OCI-M2 (cell line): ENCODE data around the gene PIPOX.

ENCODE experiments used
- DNase-seq: peaks from one replicate; lab custom pipeline; 2025; ENCODE audit not compliant: unreplicated experiment; lab: John Stamatoyannopoulos, UW

PIPOX gene

GRCh38 chr17:29018788-29019474, 24.0 kb upstream of the PIPOX start:
- no peak for DNase-seq

GRCh38 chr17:29019475-29020181, 23.3 kb upstream of the PIPOX start:
- DNase-seq, result no peak

GRCh38 chr17:29020576-29020975, 22.4 kb upstream of the PIPOX start:
- DNase-seq, result no peak

- no peak for DNase-seq
Observed at GRCh38 chr17:29021226-29021625, 21.7 kb upstream of the PIPOX start.

- no peak for DNase-seq
Observed at GRCh38 chr17:29022074-29022473, 20.9 kb upstream of the PIPOX start.

GRCh38 chr17:29024316-29024952, 18.5 kb upstream of the PIPOX start:
- no peak for DNase-seq

- no peak for DNase-seq
Observed at GRCh38 chr17:29031488-29031887, 11.5 kb upstream of the PIPOX start.

GRCh38 chr17:29032013-29032856, 10.7 kb upstream of the PIPOX start:
- no peak for DNase-seq

- no peak for DNase-seq
Observed at GRCh38 chr17:29032857-29033197, 10.1 kb upstream of the PIPOX start.

GRCh38 chr17:29034510-29034909, 8.4 kb upstream of the PIPOX start:
- no peak for DNase-seq

- DNase-seq, result no peak
Observed at GRCh38 chr17:29036584-29036983, 6.4 kb upstream of the PIPOX start.

GRCh38 chr17:29037739-29038084, 5.2 kb upstream of the PIPOX start:
- DNase-seq, result no peak

- no peak for DNase-seq
Observed at GRCh38 chr17:29038085-29038795, 4.7 kb upstream of the PIPOX start.

GRCh38 chr17:29039764-29040598, 3.0 kb upstream of the PIPOX start:
- no peak for DNase-seq

GRCh38 chr17:29041091-29041490, 1.9 kb upstream of the PIPOX start:
- DNase-seq, result no peak

- no peak for DNase-seq
Observed at GRCh38 chr17:29041571-29041970, 1.4 kb upstream of the PIPOX start.

GRCh38 chr17:29042026-29042678, 789 bp upstream of the PIPOX start:
- no peak for DNase-seq

- DNase-seq, result no peak
Observed at GRCh38 chr17:29043539-29044145, 701 bp downstream of the PIPOX start.

GRCh38 chr17:29045026-29045425, 2.1 kb downstream of the PIPOX start:
- DNase-seq, result no peak
